Trophoblast cell (in vitro differentiated cells and primary cell): ENCODE data around the gene SKP2.
A peak's percentile ranks its signal among the peaks of the same experiment; 100 is the strongest.

ENCODE experiments used
- DNase-seq, 2 donors: peaks; one replicate each; pipeline ENCODE4 v3.0.0-alpha.2; 2016
- H2AFZ ChIP-seq: 2 replicates; pipeline ENCODE4 v1.6.1; 2013; ENCODE audit warnings: low read length, moderate library complexity, mild to moderate bottlenecking; ENCODE audit not compliant: insufficient read depth, poor library complexity
- H2AK5ac ChIP-seq: 2 replicates; pipeline ENCODE4 v1.6.1; 2013; ENCODE audit warnings: mild to moderate bottlenecking, low read length
- H2BK120ac ChIP-seq: 2 replicates; pipeline ENCODE4 v1.6.1; 2013; ENCODE audit warnings: low read length, mild to moderate bottlenecking, moderate library complexity; ENCODE audit not compliant: insufficient read depth, poor library complexity
- H2BK12ac ChIP-seq: 2 replicates; pipeline ENCODE4 v1.6.1; 2013; ENCODE audit warnings: mild to moderate bottlenecking, low read length, moderate library complexity
- H2BK5ac ChIP-seq: 2 replicates; pipeline ENCODE4 v1.6.1; 2013; ENCODE audit warnings: low read length, low read depth, moderate library complexity, mild to moderate bottlenecking; ENCODE audit not compliant: poor library complexity
- H3K14ac ChIP-seq: 2 replicates; pipeline ENCODE4 v1.6.1; 2013; ENCODE audit warnings: mild to moderate bottlenecking, low read length
- H3K18ac ChIP-seq: 2 replicates; pipeline ENCODE4 v1.6.1; 2013; ENCODE audit warnings: mild to moderate bottlenecking, low read length
- H3K23ac ChIP-seq: 2 replicates; pipeline ENCODE4 v1.6.1; 2013; ENCODE audit warnings: low read length
- H3K27ac ChIP-seq: 2 replicates; pipeline ENCODE4 v1.5.1; 2013; ENCODE audit warnings: low read depth, mild to moderate bottlenecking, inconsistent platforms, low read length, moderate library complexity
- H3K27me3 ChIP-seq: 2 replicates; pipeline ENCODE4 v1.6.1; 2013; ENCODE audit warnings: inconsistent platforms, mild to moderate bottlenecking, low read length, moderate library complexity; ENCODE audit not compliant: insufficient read depth
- H3K36me3 ChIP-seq, 2 experiments: 1 replicate in 1 of 2; 2 replicates in 1 of 2; pipeline ENCODE4 v1.6.1; 2013; ENCODE audit warnings: low read length in 2 of 2, mild to moderate bottlenecking in 2 of 2, moderate library complexity in 1 of 2; ENCODE audit not compliant: insufficient read depth in 2 of 2, control insufficient read depth in 1 of 2
- H3K4ac ChIP-seq: 2 replicates; pipeline ENCODE4 v1.6.1; 2013; ENCODE audit warnings: low read depth, mild to moderate bottlenecking, low read length, moderate library complexity
- H3K4me1 ChIP-seq, 2 experiments: 1 replicate in 1 of 2; 2 replicates in 1 of 2; pipeline ENCODE4 v1.6.1; 2013; ENCODE audit warnings: low read length in 2 of 2, mild to moderate bottlenecking in 2 of 2, moderate library complexity in 1 of 2; ENCODE audit not compliant: insufficient read depth in 2 of 2, control insufficient read depth in 1 of 2
- H3K4me2 ChIP-seq: 2 replicates; pipeline ENCODE4 v1.6.1; 2013; ENCODE audit warnings: inconsistent platforms, mild to moderate bottlenecking, low read length, moderate library complexity
- H3K4me3 ChIP-seq: 2 replicates; pipeline ENCODE4 v1.5.1; 2013; ENCODE audit warnings: mild to moderate bottlenecking, low read depth, low read length, inconsistent platforms
- H3K79me1 ChIP-seq: one replicate; pipeline ENCODE4 v1.6.1; 2013; ENCODE audit warnings: low read length
- H3K79me2 ChIP-seq: 2 replicates; pipeline ENCODE4 v1.6.1; 2013; ENCODE audit warnings: low read length, mild to moderate bottlenecking; ENCODE audit not compliant: control insufficient read depth, insufficient read depth, poor library complexity
- H3K9ac ChIP-seq: 2 replicates; pipeline ENCODE4 v1.6.1; 2013; ENCODE audit warnings: mild to moderate bottlenecking, low read length
- H3K9me3 ChIP-seq: 2 replicates; pipeline ENCODE4 v1.6.1; 2013; ENCODE audit warnings: low read depth, mild to moderate bottlenecking, control low read depth, inconsistent platforms, low read length; ENCODE audit not compliant: insufficient read depth
- H4K12ac ChIP-seq: 2 replicates; pipeline ENCODE4 v1.6.1; 2013; ENCODE audit warnings: low read depth, mild to moderate bottlenecking, low read length, moderate library complexity
- H4K8ac ChIP-seq: 2 replicates; pipeline ENCODE4 v1.6.1; 2013; ENCODE audit warnings: low read depth, mild to moderate bottlenecking, low read length, moderate library complexity
- H4K91ac ChIP-seq: one replicate; pipeline ENCODE4 v1.6.1; 2013; ENCODE audit warnings: low read depth, mild to moderate bottlenecking, low read length, moderate library complexity
- WGBS: extraction: QIAGEN DNeasy Blood & Tissue Kit; methylation state at CpG from one replicate; pipeline ENCODE4 v1.1.7; 2013; ENCODE audit warnings: missing lambda C conversion rate; ENCODE audit not compliant: insufficient read length, insufficient coverage; ENCODE audit errors: extremely low coverage; 5-methylcytosine and 5-hydroxymethylcytosine counted together

SKP2 gene

GRCh38 chr5:36177154-36177553, 25.2 kb downstream of the SKP2 start:
- H2AK5ac ChIP-seq = no peak overlapping the region
- H3K79me2 ChIP-seq = no peaks in the 10 kb centered on the region
- DNase-seq = no peak
- H3K27me3 ChIP-seq = no peaks in the 10 kb centered on the region
- H3K9me3 ChIP-seq = no peaks in the 10 kb centered on the region
- H4K8ac ChIP-seq = no peak overlapping the region
- no peak overlapping the region for H3K18ac ChIP-seq
- no peak overlapping the region for H2AFZ ChIP-seq
- no peak overlapping the region for H3K27ac ChIP-seq
- H4K91ac ChIP-seq = no peak overlapping the region
- H3K4me3 ChIP-seq = no peak overlapping the region
- no peak overlapping the region for H2BK5ac ChIP-seq
- peaks cover 0 to 28% of the 10 kb centered on the region in 2 experiments for H3K36me3 ChIP-seq
- no peak overlapping the region for H3K23ac ChIP-seq
- no peak overlapping the region for H3K4me2 ChIP-seq
- H3K79me1 ChIP-seq = no peaks in the 10 kb centered on the region
- H3K9ac ChIP-seq = no peak overlapping the region
- no peak overlapping the region for H2BK120ac ChIP-seq
- no peak overlapping the region for H4K12ac ChIP-seq
- H3K4ac ChIP-seq = no peak overlapping the region
- WGBS = no CpG with 5 or more reads among the region's 2 CpGs
- no peak overlapping the region for H2BK12ac ChIP-seq
- no peak overlapping the region for H3K14ac ChIP-seq
- H3K4me1 ChIP-seq = no peaks in the 10 kb centered on the region

DNA sequence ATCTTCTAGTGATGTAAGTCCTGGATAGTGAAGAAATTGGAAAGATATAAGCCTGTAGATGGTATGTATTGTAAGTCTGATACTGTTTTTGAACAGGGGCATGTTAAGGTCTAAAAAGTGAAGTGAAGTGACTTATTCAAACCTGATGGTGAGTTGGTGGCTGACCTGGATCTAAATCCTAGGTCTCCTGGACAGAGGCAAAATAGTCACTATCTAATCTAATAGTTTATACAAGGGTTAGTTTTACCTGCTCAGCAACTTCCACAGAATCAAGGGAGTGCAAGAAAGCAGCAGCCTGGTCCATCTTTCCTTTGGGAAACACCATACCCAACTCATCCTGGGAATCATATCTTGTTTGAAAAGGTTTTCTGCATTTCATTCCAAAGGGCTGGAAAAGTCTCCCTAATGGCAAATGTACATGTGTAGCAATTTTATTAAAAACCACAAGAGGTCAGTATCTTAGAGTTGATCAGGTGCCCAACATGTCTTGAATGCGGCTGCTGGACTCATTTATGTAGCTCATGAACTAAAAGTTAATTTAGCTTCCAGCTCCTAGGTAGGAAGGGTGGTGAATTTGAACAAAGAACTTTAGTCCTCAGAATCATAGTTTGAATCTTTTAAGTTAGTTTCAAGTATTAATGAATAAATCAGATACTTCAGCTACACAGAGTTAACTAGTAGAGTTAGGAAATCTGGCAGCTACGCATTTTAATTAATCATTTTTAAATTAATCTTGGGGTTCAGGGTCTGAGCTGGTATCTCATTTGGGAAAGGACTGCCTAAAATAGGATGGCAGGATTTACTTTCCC, 26.0 kb downstream of the SKP2 start:
- no peaks in the 10 kb centered on the region for H3K79me1 ChIP-seq
- H3K36me3 ChIP-seq = peaks cover 0 to 28% of the 10 kb centered on the region in 2 experiments
- H4K91ac ChIP-seq = no peak overlapping the region
- no CpG with 5 or more reads among the region's 2 CpGs for WGBS
- H4K8ac ChIP-seq = no peak overlapping the region
- DNase-seq = peak in 1 of 2 donors; percentile 55
- no peaks in the 10 kb centered on the region for H3K4me1 ChIP-seq
- no peak overlapping the region for H2BK120ac ChIP-seq
- H3K27me3 ChIP-seq = no peaks in the 10 kb centered on the region
- H3K23ac ChIP-seq = no peak overlapping the region
- H3K4me2 ChIP-seq = no peak overlapping the region
- H2BK12ac ChIP-seq = no peak overlapping the region
- H4K12ac ChIP-seq = no peak overlapping the region
- H3K4me3 ChIP-seq = no peak overlapping the region
- no peak overlapping the region for H3K14ac ChIP-seq
- no peak overlapping the region for H2AK5ac ChIP-seq
- H2AFZ ChIP-seq = no peak overlapping the region
- no peaks in the 10 kb centered on the region for H3K9me3 ChIP-seq
- no peak overlapping the region for H3K9ac ChIP-seq
- H2BK5ac ChIP-seq = no peak overlapping the region
- H3K18ac ChIP-seq = no peak overlapping the region
- H3K27ac ChIP-seq = no peak overlapping the region
- no peak overlapping the region for H3K4ac ChIP-seq
- no peaks in the 10 kb centered on the region for H3K79me2 ChIP-seq

DNA sequence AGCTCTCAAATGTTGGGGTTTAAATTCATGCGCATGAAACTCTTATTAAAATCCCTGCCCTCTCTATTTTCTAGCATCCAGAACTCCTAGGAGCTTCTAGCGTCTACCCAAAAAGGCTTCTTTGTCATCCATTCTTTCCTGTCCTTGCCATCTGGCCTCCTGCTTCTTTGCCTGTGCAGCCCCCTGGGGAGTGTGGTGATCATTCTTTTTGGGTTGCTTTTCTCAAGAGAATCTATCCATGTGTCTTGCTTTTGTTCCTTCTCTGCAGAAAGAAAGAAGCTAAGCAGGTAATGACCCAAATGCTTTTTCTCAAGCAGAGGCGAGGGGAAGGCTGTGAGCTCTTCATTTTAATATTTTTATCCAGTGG, 26.6 kb downstream of the SKP2 start:
- Histone ChIP-seq H3K79me1 (no peaks in the 10 kb centered on the region), H3K27ac (no peak overlapping the region), H4K91ac (no peak overlapping the region), H2AFZ (no peak overlapping the region), H2BK5ac (no peak overlapping the region), H3K4me2 (no peak overlapping the region), H2BK120ac (no peak overlapping the region), H3K4ac (no peak overlapping the region), H3K9me3 (no peaks in the 10 kb centered on the region), H2BK12ac (no peak overlapping the region), H3K4me3 (no peak overlapping the region), H3K9ac (no peak overlapping the region), H3K27me3 (no peaks in the 10 kb centered on the region), H3K4me1 (no peaks in the 10 kb centered on the region), H3K36me3 (peaks cover 0 to 25% of the 10 kb centered on the region in 2 experiments), H3K14ac (no peak overlapping the region), H3K23ac (no peak overlapping the region), H3K79me2 (no peaks in the 10 kb centered on the region), H4K8ac (no peak overlapping the region), H2AK5ac (no peak overlapping the region), H4K12ac (no peak overlapping the region), H3K18ac (no peak overlapping the region)
- no peak for DNase-seq
- WGBS = no CpG with 5 or more reads among the region's 3 CpGs

- no peak overlapping the region for H3K4me3 ChIP-seq
- no peak overlapping the region for H3K4ac ChIP-seq
- no peak overlapping the region for H3K9ac ChIP-seq
- WGBS = no CpG with 5 or more reads among the region's 4 CpGs
- H3K27ac ChIP-seq = no peak overlapping the region
- DNase-seq = no peak
- H3K14ac ChIP-seq = no peak overlapping the region
- peaks cover 0 to 15% of the 10 kb centered on the region in 2 experiments for H3K36me3 ChIP-seq
- H3K18ac ChIP-seq = no peak overlapping the region
- H4K91ac ChIP-seq = no peak overlapping the region
- H2BK12ac ChIP-seq = no peak overlapping the region
- H2AK5ac ChIP-seq = no peak overlapping the region
- H2BK5ac ChIP-seq = no peak overlapping the region
- no peaks in the 10 kb centered on the region for H3K79me2 ChIP-seq
- H2BK120ac ChIP-seq = no peak overlapping the region
- H3K79me1 ChIP-seq = no peaks in the 10 kb centered on the region
- H3K23ac ChIP-seq = no peak overlapping the region
- no peaks in the 10 kb centered on the region for H3K27me3 ChIP-seq
- H3K4me2 ChIP-seq = no peak overlapping the region
- H3K4me1 ChIP-seq = no peaks in the 10 kb centered on the region
- no peak overlapping the region for H2AFZ ChIP-seq
- H4K8ac ChIP-seq = no peak overlapping the region
- H4K12ac ChIP-seq = no peak overlapping the region
- no peaks in the 10 kb centered on the region for H3K9me3 ChIP-seq
These were observed 28.0 kb downstream of the SKP2 start for GRCh38 chr5:36179950-36180349.
